HCT116 (cell line): Measurements from ENCODE around the gene TNFRSF14. TPM values are rescaled to one million over a fixed set of nuclear protein-coding genes. Genes with fewer than 3 reads are reported as not detected.

Source experiments
- ATAC-seq: fragments of 200-7000 bp; cut with Tn5 transposase; 2 replicates; pipeline ENCODE4 v1.9.1; 2020; ENCODE audit warnings: mild to moderate bottlenecking, moderate library complexity
- BruUV-seq: library from RNA; stranded (reverse); fragments of 400-500 nt; replicated peaks from 2 replicates; lab custom pipeline; 2021; lab: Mats Ljungman, UMichigan
- CTCF ChIA-PET: fragments of 300-600 bp; sonication (Branson Sonifier 250); formaldehyde crosslinking; loops from one replicate; lab custom pipeline; 2021; ENCODE audit warnings: antibody characterized with exemption; lab: Charles Lee
- POLR2A ChIA-PET: fragments of 300-600, 350-600 bp; sonication (Branson Sonifier 250); formaldehyde crosslinking; loops from one replicate; lab custom pipeline; 2021; ENCODE audit warnings: antibody characterized with exemption; lab: Charles Lee
- RAD21 ChIA-PET, 2 experiments: fragments of 300-600 bp; sonication (Branson Sonifier 250); formaldehyde crosslinking; loops; one replicate each; lab custom pipeline; 2023; ENCODE audit warnings: low total read pairs in 2 of 2; ENCODE audit not compliant: uncharacterized antibody in 2 of 2, unreplicated experiment in 2 of 2, low non-redundant PET in 1 of 2; lab: Charles Lee
- DNase-seq: peaks from one replicate; pipeline ENCODE4 v3.0.0-alpha.2; 2010; ENCODE audit warnings: low read depth, low spot score
- H2AFZ ChIP-seq: fragments of 200-600 bp; shearing (Covaris generic), sonication (generic); 2 replicates; pipeline ENCODE4 v1.6.1; 2017; ENCODE audit warnings: low read depth, mixed run types, mixed read lengths, antibody characterized with exemption, low read length; ENCODE audit not compliant: poor library complexity, severe bottlenecking
- H3K27ac ChIP-seq: 2 replicates; pipeline ENCODE4 v1.5.1; 2012; ENCODE audit warnings: low read depth, low read length
- H3K27me3 ChIP-seq: fragments of 200-600 bp; sonication (generic); 2 replicates; pipeline ENCODE4 v1.6.1; 2016; ENCODE audit warnings: mixed run types, low read length, mixed read lengths; ENCODE audit not compliant: insufficient read depth
- H3K36me3 ChIP-seq, 2 experiments: fragments of 200-500 bp in 1 of 2; fragments of 200-600 bp in 1 of 2; sonication (Bioruptor generic) in 1 of 2; sonication (generic) in 1 of 2; 2 replicates each; pipeline versions ENCODE4 v1.5.1 to v1.6.1; 2014 to 2016; ENCODE audit warnings: low read length in 2 of 2, inconsistent platforms in 1 of 2, mixed read lengths in 1 of 2, mixed run types in 1 of 2; ENCODE audit not compliant: insufficient read depth in 2 of 2, control insufficient read depth in 1 of 2
- H3K4me1 ChIP-seq, 2 experiments: fragments of 200-600 bp in 1 of 2; sonication (generic) in 1 of 2; 2 replicates each; pipeline versions ENCODE4 v1.5.1 to v1.6.1; 2012 to 2017; ENCODE audit warnings: low read length in 2 of 2, inconsistent platforms in 1 of 2, mild to moderate bottlenecking in 1 of 2, mixed read lengths in 1 of 2, mixed run types in 1 of 2, moderate library complexity in 1 of 2; ENCODE audit not compliant: insufficient read depth in 2 of 2, control insufficient read depth in 1 of 2
- H3K4me2 ChIP-seq: fragments of 200-600 bp; sonication (generic); 2 replicates; pipeline ENCODE4 v1.6.1; 2017; ENCODE audit warnings: mixed run types, low read length, mixed read lengths
- H3K4me3 ChIP-seq, 2 experiments: fragments of 200-600 bp in 1 of 2; sonication (generic) in 1 of 2; replicated peaks in 1 of 2; 2 replicates each; pipeline ENCODE4 v1.5.1; 2011 to 2016; ENCODE audit warnings: low read length in 2 of 2, control low read depth in 1 of 2, low read depth in 1 of 2, mild to moderate bottlenecking in 1 of 2, mixed read lengths in 1 of 2, mixed run types in 1 of 2
- H3K79me2 ChIP-seq: fragments of 200-600 bp; sonication (generic); 2 replicates; pipeline ENCODE4 v1.6.1; 2017; ENCODE audit warnings: mild to moderate bottlenecking, mixed run types, low read length, moderate library complexity, mixed read lengths; ENCODE audit not compliant: insufficient read depth
- H3K9ac ChIP-seq: fragments of 200-600 bp; sonication (generic); 2 replicates; pipeline ENCODE4 v1.6.1; 2016; ENCODE audit warnings: low read length, mixed read lengths
- H3K9me2 ChIP-seq: fragments of 200-600 bp; sonication (generic), shearing (Covaris generic); 2 replicates; pipeline ENCODE4 v1.6.1; 2017; ENCODE audit warnings: mixed run types, mild to moderate bottlenecking, moderate library complexity; ENCODE audit not compliant: insufficient read depth
- H3K9me3 ChIP-seq, 2 experiments: fragments of 200-500 bp in 1 of 2; fragments of 200-600 bp in 1 of 2; sonication (Bioruptor generic) in 1 of 2; sonication (generic) in 1 of 2; 2 replicates each; pipeline ENCODE4 v1.6.1; 2014 to 2017; ENCODE audit warnings: low read length in 2 of 2, mixed read lengths in 2 of 2, inconsistent platforms in 1 of 2, low read depth in 1 of 2, mild to moderate bottlenecking in 1 of 2, mixed run types in 1 of 2, moderate library complexity in 1 of 2; ENCODE audit not compliant: control insufficient read depth in 1 of 2, insufficient read depth in 1 of 2
- H4K20me1 ChIP-seq: fragments of 200-600 bp; sonication (generic), shearing (Covaris generic); 2 replicates; pipeline ENCODE4 v1.6.1; 2017; ENCODE audit warnings: mixed run types, mild to moderate bottlenecking, moderate library complexity; ENCODE audit not compliant: insufficient read depth
- CBX3 ChIP-seq: IDR thresholded peaks from 2 replicates; pipeline ENCODE4 v1.6.1; 2012; ENCODE audit warnings: low read depth
- ELF1 ChIP-seq: IDR thresholded peaks from 2 replicates; pipeline ENCODE4 v1.6.1; 2012; ENCODE audit warnings: low read depth, borderline replicate concordance
- FOSL1 ChIP-seq: IDR thresholded peaks from 2 replicates; pipeline ENCODE4 v1.6.1; 2012; ENCODE audit warnings: low read depth
- POLR2A ChIP-seq: IDR thresholded peaks from 2 replicates; pipeline ENCODE4 v1.7.0; 2011; ENCODE audit warnings: borderline replicate concordance; ENCODE audit not compliant: insufficient read depth, insufficient read length; ENCODE audit errors: extremely low read depth
- POLR2AphosphoS5 ChIP-seq: IDR thresholded peaks from 2 replicates; pipeline ENCODE4 v1.6.1; 2011; ENCODE audit warnings: mild to moderate bottlenecking, low read depth, low read length, moderate library complexity
- SIN3A ChIP-seq: IDR thresholded peaks from 2 replicates; pipeline ENCODE4 v1.6.1; 2012; ENCODE audit warnings: low read depth
- SRF ChIP-seq: IDR thresholded peaks from 2 replicates; pipeline ENCODE4 v1.6.1; 2012; ENCODE audit warnings: low read depth
- TCF7L2 ChIP-seq: IDR thresholded peaks from 2 replicates; pipeline ENCODE4 v1.7.0; 2011; ENCODE audit warnings: borderline replicate concordance, inconsistent platforms; ENCODE audit not compliant: insufficient read depth, insufficient read length; ENCODE audit errors: extremely low read depth
- ZFX ChIP-seq: fragments of 450-650 bp; IDR thresholded peaks from 2 replicates; pipeline ENCODE4 v1.6.1; 2017
- ZNF274 ChIP-seq: fragments of 200-500 bp; sonication (Bioruptor generic); IDR thresholded peaks from 2 replicates; pipeline ENCODE4 v1.6.1; 2014; ENCODE audit warnings: mild to moderate bottlenecking, low read depth, low read length, inconsistent platforms
- intact Hi-C: fragments of 100-400 bp; cut with micrococcal nuclease; formaldehyde crosslinking; loops from 2 replicates; pipeline ENCODE4 v1.10.0; 2022
- total RNA-seq: library from RNA; stranded (reverse); gene quantifications from one replicate; pipeline ENCODE4 v1.2.1, GENCODE V29; 2021; ENCODE audit not compliant: unreplicated experiment
- TF ChIP-seq, protein P1 (sequence below), 3 experiments: fragments of 200-600 bp in 1 of 3; sonication (generic) in 1 of 3; IDR thresholded peaks in 2 of 3; conservative IDR thresholded peaks in 1 of 3; 2 replicates each; pipeline ENCODE4 v1.5.1; 2012 to 2017; ENCODE audit warnings: low read depth in 2 of 3, low read length in 2 of 3, antibody characterized with exemption in 1 of 3, borderline replicate concordance in 1 of 3, control low read depth in 1 of 3, mild to moderate bottlenecking in 1 of 3, mixed read lengths in 1 of 3, mixed run types in 1 of 3, moderate library complexity in 1 of 3; ENCODE audit not compliant: insufficient read depth in 1 of 3

TNFRSF14 gene
- total RNA-seq, 1 experiment from 2014 or later, result 0.66 TPM

GRCh38 chr1:2583871-2584351, 27.7 kb downstream of the TNFRSF14 start:
- RAD21 ChIA-PET, result no interaction called here
- CTCF ChIA-PET, result no interaction called here
- Histone ChIP-seq H3K4me3 (no peak overlapping the region), H3K9ac (no peak overlapping the region), H3K4me2 (peak overlapping the region; percentile 42), H3K9me2 (no peaks in the 10 kb centered on the region), H3K27me3 (no peaks in the 10 kb centered on the region), H4K20me1 (no peaks in the 10 kb centered on the region), H2AFZ (no peak overlapping the region)
- ATAC-seq, result no peak
- no peak for TF ChIP-seq SIN3A
- TF ChIP-seq POLR2AphosphoS5, result 0 out of 2 replicates have a peak, but pooled peaks have one; percentile 10
- TF ChIP-seq, protein P1, sequence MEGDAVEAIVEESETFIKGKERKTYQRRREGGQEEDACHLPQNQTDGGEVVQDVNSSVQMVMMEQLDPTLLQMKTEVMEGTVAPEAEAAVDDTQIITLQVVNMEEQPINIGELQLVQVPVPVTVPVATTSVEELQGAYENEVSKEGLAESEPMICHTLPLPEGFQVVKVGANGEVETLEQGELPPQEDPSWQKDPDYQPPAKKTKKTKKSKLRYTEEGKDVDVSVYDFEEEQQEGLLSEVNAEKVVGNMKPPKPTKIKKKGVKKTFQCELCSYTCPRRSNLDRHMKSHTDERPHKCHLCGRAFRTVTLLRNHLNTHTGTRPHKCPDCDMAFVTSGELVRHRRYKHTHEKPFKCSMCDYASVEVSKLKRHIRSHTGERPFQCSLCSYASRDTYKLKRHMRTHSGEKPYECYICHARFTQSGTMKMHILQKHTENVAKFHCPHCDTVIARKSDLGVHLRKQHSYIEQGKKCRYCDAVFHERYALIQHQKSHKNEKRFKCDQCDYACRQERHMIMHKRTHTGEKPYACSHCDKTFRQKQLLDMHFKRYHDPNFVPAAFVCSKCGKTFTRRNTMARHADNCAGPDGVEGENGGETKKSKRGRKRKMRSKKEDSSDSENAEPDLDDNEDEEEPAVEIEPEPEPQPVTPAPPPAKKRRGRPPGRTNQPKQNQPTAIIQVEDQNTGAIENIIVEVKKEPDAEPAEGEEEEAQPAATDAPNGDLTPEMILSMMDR (IDR thresholded peaks at IDR 0.05 in 2 of 3, conservative IDR thresholded peaks at IDR 0.05 in 1 of 3; ENCODE audit: borderline replicate concordance in 1 of 3, insufficient read depth in 1 of 3, low read depth in 2 of 3, low read length in 2 of 3), result no peak
- TF ChIP-seq, all 23 proteins: peak for 1
- intact Hi-C loops, result loop anchor here (10.0 kb wide), 1 partner anchor 1021 kb away; no protein-coding TSS in a partner anchor
- POLR2A ChIA-PET, result no interaction called here
- Histone ChIP-seq H3K4me1 (peaks cover 4 to 31% of the 10 kb centered on the region in 2 experiments; a peak in 3 of 4 replicates), H3K27ac (no peak overlapping the region), H3K36me3 (no peaks in the 10 kb centered on the region), H3K79me2 (no peaks in the 10 kb centered on the region; the same call in 1 of the 2 replicates), H3K9me3 (no peaks in the 10 kb centered on the region)
- DNase-seq, result no peak
- no TSS peak for BruUV-seq

- H3K36me3 ChIP-seq, result no peaks in the 10 kb centered on the region
- H4K20me1 ChIP-seq, result no peaks in the 10 kb centered on the region
- no peaks in the 10 kb centered on the region for H3K27me3 ChIP-seq
- DNase-seq (no peak), ATAC-seq (no peak)
- H3K4me3 ChIP-seq, result peak overlapping the region; percentile 75 to 90
- H3K9me3 ChIP-seq, result no peaks in the 10 kb centered on the region
- RAD21 ChIA-PET, result no interaction called here
- H3K27ac ChIP-seq, result peak overlapping the region; percentile 81
- peak overlapping the region; percentile 96 for H3K4me2 ChIP-seq
- H2AFZ ChIP-seq, result no peak overlapping the region
- intact Hi-C loops, result loop anchor here (10.0 kb wide), 1 partner anchor 1020 kb away; no protein-coding TSS in a partner anchor
- H3K79me2 ChIP-seq, result no peaks in the 10 kb centered on the region; the same call in 1 of the 2 replicates
- BruUV-seq, result no TSS peak
- TF ChIP-seq ELF1 (no peak), SRF (no peak), POLR2A (no peak), ZNF274 (no peak), CBX3 (no peak), TCF7L2 (no peak), FOSL1 (no peak), ZFX (no peak)
- H3K9me2 ChIP-seq, result no peaks in the 10 kb centered on the region
- peak overlapping the region; percentile 86 for H3K9ac ChIP-seq
- POLR2A ChIA-PET, result interaction anchor here (1.3 to 1.7 kb wide), 2 partner anchors 29 to 172 kb away, joined by 4 read pairs; partner anchors contain the start of gene PEX10
- CTCF ChIA-PET, result no interaction called here
- peaks cover 4 to 31% of the 10 kb centered on the region in 2 experiments; a peak in 3 of 4 replicates for H3K4me1 ChIP-seq
These were observed 28.6 kb downstream of the TNFRSF14 start for GRCh38 chr1:2584686-2585317.
